ENCODE results near the gene CXCL11.

CXCL11 gene

GRCh38 chr4:75997946-75998345 is 37.9 kb downstream of the CXCL11 start:
- no peaks in the 10 kb centered on the region for H3K9me3 Mint-ChIP-seq

GRCh38 chr4:75997081-75997480 is 38.8 kb downstream of the CXCL11 start:
- no peaks in the 10 kb centered on the region for H3K36me3 Mint-ChIP-seq
- no peak overlapping the region for H3K4me3 Mint-ChIP-seq

More at GRCh38 chr4:75997946-75998345, 37.9 kb downstream of the CXCL11 start:
- Mint-ChIP-seq H3K4me3 (no peak overlapping the region), H3K36me3 (no peaks in the 10 kb centered on the region), H3K27ac (no peak overlapping the region), H3K4me1 (no peaks in the 10 kb centered on the region)
- DNase-seq (ENCODE audit: low spot score in 2 of 2) (no peak), ATAC-seq (no peak)

GRCh38 chr4:75995727-75996126 is 40.1 kb downstream of the CXCL11 start:
- Mint-ChIP-seq H3K36me3 (no peaks in the 10 kb centered on the region), H3K27ac (no peak overlapping the region), H3K4me3 (no peak overlapping the region), H3K9me3 (no peaks in the 10 kb centered on the region), H3K4me1 (no peaks in the 10 kb centered on the region)
- DNase-seq (ENCODE audit: low spot score in 2 of 2) = no peak
- ATAC-seq = no peak

More at GRCh38 chr4:75997081-75997480, 38.8 kb downstream of the CXCL11 start:
- Mint-ChIP-seq H3K4me1 (no peaks in the 10 kb centered on the region), H3K27ac (no peak overlapping the region), H3K9me3 (no peaks in the 10 kb centered on the region)
- DNase-seq (ENCODE audit: low spot score in 2 of 2) = no peak
- ATAC-seq = no peak

- H3K36me3 Mint-ChIP-seq = peaks cover 9% of the 10 kb centered on the region
- DNase-seq (ENCODE audit: low spot score in 2 of 2) (no peak), ATAC-seq (no peak)
- no peak overlapping the region for H3K27ac Mint-ChIP-seq
- no peak overlapping the region for H3K4me3 Mint-ChIP-seq
- H3K4me1 Mint-ChIP-seq = no peaks in the 10 kb centered on the region
- no peaks in the 10 kb centered on the region for H3K9me3 Mint-ChIP-seq
Observed at GRCh38 chr4:75992462-75992861, 43.4 kb downstream of the CXCL11 start.

- ATAC-seq (no peak), DNase-seq (ENCODE audit: low spot score in 2 of 2) (no peak)
- peak overlapping the region; percentile 90 for H3K27ac Mint-ChIP-seq
- H3K4me3 Mint-ChIP-seq = peak overlapping the region; percentile 78
- H3K4me1 Mint-ChIP-seq = no peaks in the 10 kb centered on the region
- no peaks in the 10 kb centered on the region for H3K9me3 Mint-ChIP-seq
- H3K36me3 Mint-ChIP-seq = peaks cover 9% of the 10 kb centered on the region
Observed at GRCh38 chr4:75989846-75990528, 45.9 kb downstream of the CXCL11 start.

GRCh38 chr4:75985116-75985515 is 50.8 kb downstream of the CXCL11 start:
- no peak for ATAC-seq
- H3K4me1 Mint-ChIP-seq = no peaks in the 10 kb centered on the region
- no peak overlapping the region for H3K27ac Mint-ChIP-seq
- DNase-seq (ENCODE audit: low spot score in 2 of 2) = no peak
- H3K36me3 Mint-ChIP-seq = peaks cover 46% of the 10 kb centered on the region
- H3K9me3 Mint-ChIP-seq = no peaks in the 10 kb centered on the region
- H3K4me3 Mint-ChIP-seq = no peak overlapping the region

All from stimulated activated effector memory CD8-positive, alpha-beta T cell treated with anti-CD3 and anti-CD28 coated beads, Interleukin-12 subunit alpha, Interleukin-12 subunit beta, amount 100 ng/mL, for 72 hours (primary cell).